ENCODE data around the gene RNF152.

Gene RNF152

GRCh38 chr18:61890344-61890743, 2.5 kb downstream of the RNF152 start:
- Histone ChIP-seq H3K79me2 (ENCODE audit: insufficient read depth, low read length) (no peaks in the 10 kb centered on the region), H3K9ac (ENCODE audit: low read length) (no peak overlapping the region), H3K9me2 (ENCODE audit: low read depth, low read length) (no peaks in the 10 kb centered on the region), H2AFZ (ENCODE audit: low read length) (no peak overlapping the region), H3K4me3 (ENCODE audit: low read depth, low read length, poor library complexity, severe bottlenecking) (no peak overlapping the region), H3K9me3 (ENCODE audit: low read length) (no peaks in the 10 kb centered on the region), H3K4me1 (ENCODE audit: insufficient read depth, low read length, severe bottlenecking) (peaks cover 12% of the 10 kb centered on the region), H4K20me1 (ENCODE audit: insufficient read depth, low read length) (no peaks in the 10 kb centered on the region), H3K27me3 (ENCODE audit: insufficient read depth, low read length) (no peaks in the 10 kb centered on the region), H3K36me3 (ENCODE audit: insufficient read depth, low read length) (no peaks in the 10 kb centered on the region), H3K4me2 (ENCODE audit: low read length) (no peak overlapping the region), H3K27ac (ENCODE audit: low read depth, low read length, poor library complexity, severe bottlenecking) (no peak overlapping the region), H3F3A (ENCODE audit: insufficient read depth, low read length) (no peaks in the 10 kb centered on the region)
- TF ChIP-seq EZH2 (IDR thresholded peaks at IDR 0.05; ENCODE audit: borderline replicate concordance, low read length) (no peak), CTCF (IDR thresholded peaks at IDR 0.05; ENCODE audit: low read length) (no peak)

- H3K9me2 ChIP-seq (ENCODE audit: low read depth, low read length) = no peaks in the 10 kb centered on the region
- no peak overlapping the region for H3K4me3 ChIP-seq (ENCODE audit: low read depth, low read length, poor library complexity, severe bottlenecking)
- no peaks in the 10 kb centered on the region for H3F3A ChIP-seq (ENCODE audit: insufficient read depth, low read length)
- H3K79me2 ChIP-seq (ENCODE audit: insufficient read depth, low read length) = no peaks in the 10 kb centered on the region
- H2AFZ ChIP-seq (ENCODE audit: low read length) = no peak overlapping the region
- no peaks in the 10 kb centered on the region for H3K36me3 ChIP-seq (ENCODE audit: insufficient read depth, low read length)
- no peak overlapping the region for H3K27ac ChIP-seq (ENCODE audit: low read depth, low read length, poor library complexity, severe bottlenecking)
- no peak overlapping the region for H3K4me2 ChIP-seq (ENCODE audit: low read length)
- no peaks in the 10 kb centered on the region for H3K27me3 ChIP-seq (ENCODE audit: insufficient read depth, low read length)
- TF ChIP-seq EZH2 (IDR thresholded peaks at IDR 0.05; ENCODE audit: borderline replicate concordance, low read length) (no peak), CTCF (IDR thresholded peaks at IDR 0.05; ENCODE audit: low read length) (no peak)
- no peaks in the 10 kb centered on the region for H4K20me1 ChIP-seq (ENCODE audit: insufficient read depth, low read length)
- no peak overlapping the region for H3K9ac ChIP-seq (ENCODE audit: low read length)
- H3K9me3 ChIP-seq (ENCODE audit: low read length) = no peaks in the 10 kb centered on the region
- H3K4me1 ChIP-seq (ENCODE audit: insufficient read depth, low read length, severe bottlenecking) = peaks cover 12% of the 10 kb centered on the region
Measured at GRCh38 chr18:61889541-61889940, 3.3 kb downstream of the RNF152 start.

GRCh38 chr18:61888622-61889021, 4.2 kb downstream of the RNF152 start:
- no peak overlapping the region for H3K4me2 ChIP-seq (ENCODE audit: low read length)
- no peaks in the 10 kb centered on the region for H3F3A ChIP-seq (ENCODE audit: insufficient read depth, low read length)
- no peak for TF ChIP-seq EZH2 (IDR thresholded peaks at IDR 0.05; ENCODE audit: borderline replicate concordance, low read length)
- TF ChIP-seq CTCF (IDR thresholded peaks at IDR 0.05; ENCODE audit: low read length) = no peak
- no peaks in the 10 kb centered on the region for H3K27me3 ChIP-seq (ENCODE audit: insufficient read depth, low read length)
- H3K9me3 ChIP-seq (ENCODE audit: low read length) = no peaks in the 10 kb centered on the region
- H3K4me1 ChIP-seq (ENCODE audit: insufficient read depth, low read length, severe bottlenecking) = peaks cover 12% of the 10 kb centered on the region
- no peaks in the 10 kb centered on the region for H3K79me2 ChIP-seq (ENCODE audit: insufficient read depth, low read length)
- no peak overlapping the region for H3K27ac ChIP-seq (ENCODE audit: low read depth, low read length, poor library complexity, severe bottlenecking)
- no peak overlapping the region for H3K4me3 ChIP-seq (ENCODE audit: low read depth, low read length, poor library complexity, severe bottlenecking)
- no peaks in the 10 kb centered on the region for H3K9me2 ChIP-seq (ENCODE audit: low read depth, low read length)
- no peaks in the 10 kb centered on the region for H3K36me3 ChIP-seq (ENCODE audit: insufficient read depth, low read length)
- H3K9ac ChIP-seq (ENCODE audit: low read length) = no peak overlapping the region
- H2AFZ ChIP-seq (ENCODE audit: low read length) = no peak overlapping the region
- H4K20me1 ChIP-seq (ENCODE audit: insufficient read depth, low read length) = no peaks in the 10 kb centered on the region
